Stomach (tissue), 4 donors: Measurements from ENCODE around the gene TXNDC11.

Source experiments
- CTCF ChIP-seq, 7 experiments: fragments of 450-650 bp in 4 of 7; fragments of 200-600 bp in 3 of 7; sonication (generic) in 3 of 7; IDR thresholded peaks; one replicate each; pipeline ENCODE4 v1.5.1; 2016 to 2019; ENCODE audit warnings: antibody characterized with exemption in 7 of 7, control low read depth in 2 of 7, mild to moderate bottlenecking in 1 of 7
- EP300 ChIP-seq: sonication (generic); formaldehyde crosslinking; IDR thresholded peaks from one replicate; pipeline ENCODE4 v1.6.1; 2017; ENCODE audit warnings: antibody characterized with exemption
- POLR2A ChIP-seq, 4 donors: fragments of 450-650 bp; IDR thresholded peaks; one replicate each; pipeline ENCODE4 v1.6.1; 2016; ENCODE audit warnings: antibody characterized with exemption in 4 of 4, control low read depth in 2 of 4, mild to moderate bottlenecking in 1 of 4, moderate library complexity in 1 of 4

- TF ChIP-seq POLR2A (IDR thresholded peaks at IDR 0.05) (no peak), CTCF (IDR thresholded peaks at IDR 0.05) (no peak), EP300 (no peak)
Measured at GRCh38 chr16:11752856-11753255, 10.2 kb upstream of the TXNDC11 start.
